Urothelium cell line (cell line): ENCODE results near the gene PRKACA.
A peak's percentile ranks its signal among the peaks of the same experiment; 100 is the strongest.

ENCODE experiments used
- DNase-seq: peaks from one replicate; pipeline ENCODE4 v3.0.0; 2011; ENCODE audit warnings: low spot score, mixed read lengths
- FAIRE-seq: peaks from 2 replicates; lab custom pipeline; 2011; peaks lifted over from hg19 to GRCh38; lab: Jason Lieb, UNC

The PRKACA gene

GRCh38 chr19:14118165-14119051 lies 846 bp upstream of the PRKACA start:
- FAIRE-seq (no peak), DNase-seq (no peak)

DNA sequence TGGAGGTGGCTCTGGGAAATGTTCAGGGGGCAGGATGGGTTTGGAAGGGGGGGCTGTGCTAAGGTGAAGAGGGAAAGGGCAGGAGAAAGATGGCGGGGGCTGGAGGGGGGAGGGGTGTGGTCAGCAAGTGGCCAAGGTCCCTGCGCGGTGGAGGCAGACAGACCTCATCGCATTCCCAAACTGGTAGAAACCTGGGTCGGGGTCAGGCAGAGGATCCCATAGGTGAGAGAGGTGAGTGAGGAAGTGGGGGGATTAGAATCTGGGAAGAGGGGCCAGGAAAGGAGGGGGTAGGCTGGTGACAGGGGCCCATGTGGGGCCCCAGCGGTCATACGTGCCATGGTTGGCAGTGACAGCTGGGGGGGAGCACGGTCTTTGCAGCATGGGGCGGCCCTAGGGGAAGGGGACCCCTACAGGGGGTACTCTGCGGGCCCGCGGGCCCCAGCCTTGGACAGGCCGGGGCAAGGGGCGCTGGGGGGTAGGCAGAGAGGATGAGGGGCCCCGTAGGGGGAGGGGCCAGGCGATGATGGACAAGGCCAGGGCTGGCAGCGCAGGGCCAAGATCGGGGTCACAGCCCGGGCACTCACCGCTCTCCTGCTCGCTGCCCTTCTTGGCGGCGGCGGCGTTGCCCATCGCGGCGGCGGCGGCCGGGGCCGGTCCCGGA lies 514 bp downstream of the PRKACA start:
- DNase-seq: no peak
- FAIRE-seq: no peak

GRCh38 chr19:14116525-14116917 lies 1.0 kb downstream of the PRKACA start:
- FAIRE-seq (no peak), DNase-seq (no peak)

GRCh38 chr19:14115756-14116155 lies 1.8 kb downstream of the PRKACA start:
- no peak for DNase-seq
- FAIRE-seq: no peak

GRCh38 chr19:14114854-14115253 lies 2.7 kb downstream of the PRKACA start:
- FAIRE-seq (no peak), DNase-seq (no peak)

DNA sequence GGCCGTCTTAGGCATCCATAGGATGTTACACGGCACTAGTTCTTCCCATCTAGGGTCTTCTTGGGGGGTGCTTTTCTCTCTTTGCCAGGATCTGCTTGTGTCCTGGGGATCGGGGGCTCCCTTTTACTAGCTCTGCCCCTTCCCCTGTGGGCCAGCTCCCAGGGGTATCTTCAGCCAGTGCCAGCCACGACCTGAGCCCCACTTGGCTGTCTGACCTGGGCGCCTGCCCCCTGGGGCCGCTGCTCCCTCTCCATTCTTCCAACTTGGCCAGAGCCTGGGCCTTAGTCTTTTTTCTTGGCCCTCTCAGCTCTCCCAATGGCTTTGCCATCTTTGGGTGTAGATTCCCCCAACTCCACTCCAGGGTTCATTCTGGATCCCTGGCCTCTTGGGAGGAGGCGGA lies 3.1 kb downstream of the PRKACA start:
- DNase-seq (no peak), FAIRE-seq (no peak)

- DNase-seq (peak; percentile 12), FAIRE-seq (no peak)
These were observed 3.7 kb downstream of the PRKACA start for GRCh38 chr19:14113762-14114414.

DNA sequence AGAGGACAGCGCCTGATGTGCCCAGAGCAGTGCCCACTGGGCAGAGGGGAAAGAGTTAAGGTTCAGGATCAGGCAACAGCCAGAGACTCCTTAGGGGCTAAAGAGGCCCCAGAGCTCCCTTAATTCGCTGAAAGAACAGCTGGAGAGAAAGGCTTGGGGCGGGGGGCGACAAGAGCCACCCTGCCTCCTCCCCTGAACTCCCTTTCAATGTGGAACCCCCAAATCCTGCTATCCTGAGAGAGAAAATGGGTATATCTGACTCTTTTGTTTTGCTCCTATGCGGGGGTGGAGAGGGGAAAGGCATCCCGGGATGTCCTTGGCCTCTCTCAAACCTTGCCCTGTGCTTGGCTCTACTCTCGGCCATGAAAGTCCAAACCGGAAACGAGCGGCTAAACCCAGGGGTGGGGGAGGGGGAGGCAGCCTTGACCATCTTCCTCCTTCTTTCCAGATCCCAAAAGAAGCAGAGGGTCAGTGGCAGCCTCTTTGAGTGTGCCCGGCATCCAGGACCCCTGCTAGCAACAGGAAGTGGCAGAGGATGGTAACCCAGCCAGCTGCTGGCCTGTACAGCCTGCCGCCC lies 4.7 kb downstream of the PRKACA start:
- FAIRE-seq: no peak

GRCh38 chr19:14112051-14112808 lies 5.3 kb downstream of the PRKACA start:
- no peak for FAIRE-seq
- DNase-seq: no peak

More for the DNA sequence above, 4.7 kb downstream of the PRKACA start:
- DNase-seq: no peak

DNA sequence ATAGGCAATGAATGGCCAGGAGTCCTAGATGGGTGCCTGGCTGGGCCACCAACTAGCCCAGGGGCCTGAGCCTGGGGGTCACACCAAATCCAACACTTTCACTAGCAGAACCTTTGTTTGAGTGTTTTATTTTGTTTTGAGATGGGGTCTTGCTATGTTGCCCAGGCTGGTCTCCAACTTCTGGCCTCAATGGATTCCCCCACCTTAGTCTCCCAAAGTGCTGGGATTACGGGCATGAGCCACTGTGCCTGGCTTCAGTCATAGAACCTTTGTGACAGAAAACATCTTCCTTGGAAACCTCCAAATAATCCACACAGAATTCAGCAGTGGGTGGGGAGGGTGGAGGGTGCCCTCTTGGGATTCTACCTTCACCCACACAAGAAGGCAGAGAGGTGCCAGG lies 6.1 kb downstream of the PRKACA start:
- DNase-seq: no peak
- no peak for FAIRE-seq

GRCh38 chr19:14110650-14111049 lies 6.9 kb downstream of the PRKACA start:
- DNase-seq: no peak
- no peak for FAIRE-seq

- FAIRE-seq (no peak), DNase-seq (no peak)
These were observed 9.7 kb downstream of the PRKACA start for GRCh38 chr19:14107581-14108461.

DNA sequence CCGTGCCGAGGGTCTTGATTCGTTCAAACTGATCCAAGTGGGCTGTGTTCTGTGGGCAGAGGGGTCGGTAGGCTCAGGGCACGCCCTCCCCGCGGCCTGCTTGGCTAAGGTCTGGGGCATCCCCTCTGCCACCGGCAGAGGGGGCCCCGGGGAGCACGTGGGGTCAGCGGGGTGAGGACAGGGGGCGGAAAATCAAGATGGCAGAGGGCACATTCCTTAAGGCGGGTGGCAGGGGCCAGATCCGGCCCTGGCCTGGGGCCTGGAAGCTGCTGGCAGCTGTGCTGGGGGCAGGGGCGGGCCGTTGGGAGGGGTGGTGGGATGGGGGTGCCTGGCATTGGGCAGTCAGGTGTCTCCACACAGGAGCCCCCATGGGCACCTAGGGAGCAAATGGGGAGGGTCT lies 10.7 kb downstream of the PRKACA start:
- no peak for DNase-seq
- FAIRE-seq: no peak

DNA sequence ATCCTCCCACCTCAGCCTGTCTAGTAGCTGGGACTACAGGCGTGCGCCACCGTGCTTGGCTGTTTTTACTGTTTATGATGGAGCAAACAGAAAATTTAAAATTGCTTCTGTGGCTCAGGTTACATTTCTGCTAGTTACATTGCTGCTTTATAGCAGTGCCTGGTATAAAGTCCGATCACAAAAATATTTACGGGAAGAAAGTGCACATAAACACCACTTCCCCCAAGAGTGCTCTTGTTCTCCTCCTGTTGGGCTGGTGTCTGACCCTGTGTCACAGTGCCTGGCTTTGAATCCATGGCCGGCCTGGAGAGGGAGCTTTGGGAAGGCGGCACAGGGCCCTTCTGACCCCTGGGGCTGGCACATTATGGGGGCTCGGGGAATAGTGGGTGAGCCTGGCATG lies 11.9 kb downstream of the PRKACA start:
- FAIRE-seq (no peak), DNase-seq (no peak)

DNA sequence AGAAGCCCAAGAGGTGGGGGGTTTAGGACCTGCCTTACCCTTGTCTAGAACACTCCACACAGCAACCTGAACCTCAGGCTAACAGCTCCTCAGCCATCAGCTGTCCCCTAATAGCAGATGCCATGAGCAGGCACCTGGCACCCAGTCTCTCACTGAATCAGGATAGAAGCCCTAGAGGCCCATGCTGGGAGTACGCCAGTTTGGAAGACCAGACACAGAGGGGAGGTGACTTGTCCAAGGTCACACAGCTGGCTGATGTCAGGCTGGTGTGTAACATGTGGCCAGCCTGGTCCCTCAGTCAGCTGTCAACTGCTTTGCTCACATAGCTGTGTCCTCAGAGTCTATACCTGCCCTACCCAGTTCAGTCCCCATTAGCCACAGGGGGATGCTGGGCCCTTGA lies 14.3 kb downstream of the PRKACA start:
- no peak for FAIRE-seq
- DNase-seq: no peak

DNA sequence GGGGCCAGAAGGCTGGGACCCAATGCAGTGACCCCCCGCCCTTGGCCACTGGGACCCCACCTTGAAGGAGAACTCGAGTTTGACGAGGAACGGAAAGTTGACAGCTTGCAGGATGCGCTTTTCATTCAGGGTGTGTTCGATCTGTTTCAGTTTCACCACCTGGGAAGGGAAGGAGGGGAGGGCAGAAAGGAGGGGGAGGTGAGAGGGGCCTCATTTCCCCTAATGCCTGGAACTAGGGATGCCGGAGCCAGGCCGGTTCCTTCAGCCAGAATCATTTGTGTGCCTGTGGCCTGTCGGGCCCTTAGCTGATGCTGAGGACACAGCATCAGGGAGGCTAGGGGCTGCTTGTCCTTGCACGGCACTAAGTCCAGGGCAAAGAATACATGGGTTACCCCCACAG lies 14.8 kb downstream of the PRKACA start:
- no peak for DNase-seq

GRCh38 chr19:14102102-14102696 lies 15.4 kb downstream of the PRKACA start:
- DNase-seq (no peak), FAIRE-seq (no peak)

More for the DNA sequence above, 14.8 kb downstream of the PRKACA start:
- no peak for FAIRE-seq

DNA sequence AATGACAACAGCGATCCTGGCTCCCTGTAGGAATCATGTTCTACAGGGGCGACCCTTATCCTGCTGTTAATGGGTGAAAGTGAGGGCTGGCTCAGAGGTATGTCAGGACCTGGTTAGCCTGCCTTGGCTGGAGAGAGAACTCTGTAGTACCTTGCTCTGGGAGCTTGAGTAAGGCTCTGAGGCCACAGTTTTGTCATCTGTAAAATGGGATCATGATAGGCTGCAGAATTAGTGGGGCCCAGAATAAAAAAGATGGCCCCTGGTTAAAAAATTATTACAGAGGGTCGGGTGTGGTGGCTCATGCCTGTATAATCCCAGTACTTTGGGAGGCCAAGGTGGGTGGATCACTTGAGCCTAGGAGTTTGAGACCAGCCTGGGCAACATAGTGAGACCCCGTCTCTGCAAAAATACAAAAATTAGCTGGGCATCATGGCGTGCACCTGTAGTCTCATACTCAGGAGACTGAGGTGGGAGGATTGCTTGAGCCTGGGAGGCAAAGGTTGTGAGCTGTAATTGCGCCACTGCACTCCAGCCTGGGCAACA lies 16.5 kb downstream of the PRKACA start:
- no peak for FAIRE-seq
- DNase-seq: no peak

DNA sequence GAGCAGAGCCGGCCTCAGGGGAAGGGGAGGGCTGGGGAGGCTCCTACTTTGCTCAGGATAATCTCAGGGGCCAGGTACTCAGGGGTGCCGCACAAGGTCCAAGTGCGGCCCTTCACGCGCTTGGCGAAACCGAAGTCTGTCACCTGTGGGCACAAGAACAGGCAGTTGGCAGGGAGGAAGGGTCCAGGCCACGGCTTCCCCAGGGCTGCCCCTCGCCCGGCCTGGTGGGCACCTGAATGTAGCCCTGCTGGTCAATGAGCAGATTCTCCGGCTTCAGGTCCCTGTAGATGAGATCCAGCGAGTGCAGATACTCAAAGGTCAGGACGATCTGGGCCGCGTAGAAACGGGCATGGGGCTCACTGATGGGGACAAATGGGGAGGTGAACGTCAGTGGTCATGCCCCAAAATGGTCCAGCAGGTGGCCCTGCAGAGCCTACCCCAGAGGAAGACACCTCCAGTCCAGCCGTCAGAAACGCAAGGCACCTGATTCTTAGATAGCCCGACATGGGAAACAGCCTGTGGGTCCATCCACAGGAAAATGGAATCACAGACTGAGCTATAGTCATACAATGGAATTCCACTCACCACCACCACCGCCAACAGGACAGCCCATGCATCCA lies 19.9 kb downstream of the PRKACA start:
- FAIRE-seq (no peak), DNase-seq (no peak)
